GM21526 (cell line): Measurements from ENCODE around the gene PRR22.
A peak's percentile ranks its signal among the peaks of the same experiment; 100 is the strongest.

Experiments used
- ATAC-seq: cut with Tn5 transposase; IDR thresholded peaks from one replicate; pipeline ENCODE4 v1.9.1; 2021; ENCODE audit warnings: moderate library complexity; ENCODE audit not compliant: unreplicated experiment, low FRiP score

Gene PRR22

DNA sequence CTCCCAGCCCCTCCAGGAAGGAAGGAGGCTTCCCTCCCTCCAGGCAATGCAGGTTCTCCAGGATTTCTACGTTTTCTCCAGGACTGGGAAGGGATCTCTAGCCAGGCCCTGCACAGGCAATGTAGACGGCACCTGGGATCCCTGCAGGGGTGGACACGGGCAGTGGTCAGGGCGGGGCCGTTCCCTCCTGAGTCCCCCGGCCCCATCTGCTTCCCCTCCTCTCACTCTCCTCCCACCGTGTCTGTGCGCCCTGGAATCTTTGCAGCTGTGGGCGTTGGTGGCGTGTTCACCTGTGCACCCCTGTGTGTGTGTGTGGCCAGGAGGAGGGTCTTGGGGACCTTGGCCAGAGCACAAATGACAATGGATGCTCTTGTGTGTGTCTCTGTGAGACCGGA lies 30.3 kb upstream of the PRR22 start:
- no peak for ATAC-seq

GRCh38 chr19:5814123-5814851 lies 29.7 kb upstream of the PRR22 start:
- no peak for ATAC-seq

DNA sequence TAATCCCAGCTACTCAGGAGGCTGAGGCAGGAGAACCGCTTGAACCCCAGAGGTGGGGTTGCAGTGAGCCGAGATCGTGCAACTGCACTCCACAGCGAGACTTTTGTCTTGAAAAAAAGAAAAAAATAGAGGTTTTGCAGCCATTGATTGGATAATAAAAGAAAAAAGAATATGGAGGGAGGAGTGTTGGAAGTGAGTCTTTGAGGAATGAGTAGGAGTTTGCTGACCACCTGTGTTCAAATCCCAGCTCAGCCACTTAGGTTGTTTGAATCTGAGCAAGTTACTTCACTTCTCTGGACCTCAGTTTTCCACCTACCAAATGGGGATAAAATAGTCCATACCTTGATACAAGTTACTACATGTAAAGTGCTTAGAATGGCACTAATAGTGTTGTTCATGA lies 26.6 kb upstream of the PRR22 start:
- ATAC-seq = no peak

GRCh38 chr19:5809469-5809868 lies 24.9 kb upstream of the PRR22 start:
- no peak for ATAC-seq

DNA sequence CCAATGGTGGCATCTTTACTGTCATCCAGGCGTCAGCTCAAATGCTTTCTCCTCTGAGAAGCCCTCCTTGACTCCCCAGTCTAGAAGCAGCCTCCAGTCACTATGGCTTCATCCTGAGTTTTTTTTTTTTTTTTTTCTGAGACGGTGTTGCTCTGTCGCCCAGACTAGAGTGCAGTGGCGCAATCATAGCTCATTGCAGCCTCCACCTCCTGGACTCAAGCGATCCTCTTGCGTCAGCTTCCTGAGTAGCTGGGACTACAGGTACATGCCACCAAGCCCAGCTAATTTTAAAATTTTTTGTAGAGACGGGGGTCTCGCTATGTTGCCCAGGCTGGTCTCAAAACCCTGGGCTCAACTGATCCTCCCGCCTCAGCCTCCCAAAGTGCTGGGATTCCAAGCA lies 24.5 kb upstream of the PRR22 start:
- no peak for ATAC-seq

DNA sequence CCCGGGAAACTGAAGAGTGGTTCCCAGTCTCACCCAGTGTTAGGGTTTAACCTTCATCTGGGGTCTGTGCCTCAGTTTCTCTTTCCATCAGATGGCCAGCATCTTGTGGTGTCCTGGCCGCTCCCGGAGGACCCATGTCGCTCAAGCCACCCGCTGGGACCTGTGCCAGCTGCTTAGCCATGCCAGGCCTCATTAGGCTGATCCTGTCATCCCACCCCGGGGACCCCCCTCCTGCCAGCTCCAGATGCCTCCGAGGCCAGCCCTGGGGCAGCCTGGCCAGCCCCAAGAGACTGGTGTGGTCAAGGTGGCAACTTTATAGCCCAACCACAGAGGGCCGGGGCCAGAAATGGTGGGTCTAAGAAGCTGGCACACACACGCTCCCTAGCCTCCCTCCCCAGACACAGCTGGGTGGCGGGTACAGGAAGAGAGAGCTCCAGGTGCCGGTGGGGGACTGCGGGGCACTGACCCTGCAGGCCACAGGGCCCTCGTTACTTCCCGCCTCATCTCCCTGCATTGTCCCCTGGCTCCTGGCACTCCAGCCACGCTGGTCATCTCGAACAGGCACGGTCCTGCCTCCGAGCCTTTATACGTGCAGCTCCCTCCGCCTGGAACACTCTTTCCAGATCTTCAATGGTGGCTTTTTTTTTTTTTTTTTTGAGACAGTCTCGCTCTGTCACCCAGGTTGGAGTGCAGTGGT lies 23.7 kb upstream of the PRR22 start:
- ATAC-seq = no peak

DNA sequence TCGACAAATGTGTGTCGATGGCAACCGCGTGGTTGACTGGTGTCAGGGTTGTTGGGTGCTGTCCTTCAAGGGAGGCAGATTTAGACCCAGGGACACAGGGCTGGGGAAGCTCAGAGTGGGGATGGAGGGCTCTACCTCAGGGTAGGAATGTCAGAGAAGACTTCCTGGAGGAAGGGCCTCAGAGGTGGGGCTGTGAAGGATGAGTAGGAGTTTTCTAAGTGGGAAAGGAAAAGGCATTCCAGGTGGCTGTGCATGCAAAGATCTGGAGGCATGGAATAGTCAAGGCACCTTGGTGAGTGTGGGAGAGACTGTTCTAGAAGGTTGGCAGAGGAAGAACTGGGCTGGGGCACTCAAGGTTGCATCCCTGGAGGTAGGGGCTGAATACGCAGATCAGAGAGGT lies 22.4 kb upstream of the PRR22 start:
- ATAC-seq = no peak

- ATAC-seq = no peak
Observed at GRCh38 chr19:5806133-5806489, 21.6 kb upstream of the PRR22 start.

DNA sequence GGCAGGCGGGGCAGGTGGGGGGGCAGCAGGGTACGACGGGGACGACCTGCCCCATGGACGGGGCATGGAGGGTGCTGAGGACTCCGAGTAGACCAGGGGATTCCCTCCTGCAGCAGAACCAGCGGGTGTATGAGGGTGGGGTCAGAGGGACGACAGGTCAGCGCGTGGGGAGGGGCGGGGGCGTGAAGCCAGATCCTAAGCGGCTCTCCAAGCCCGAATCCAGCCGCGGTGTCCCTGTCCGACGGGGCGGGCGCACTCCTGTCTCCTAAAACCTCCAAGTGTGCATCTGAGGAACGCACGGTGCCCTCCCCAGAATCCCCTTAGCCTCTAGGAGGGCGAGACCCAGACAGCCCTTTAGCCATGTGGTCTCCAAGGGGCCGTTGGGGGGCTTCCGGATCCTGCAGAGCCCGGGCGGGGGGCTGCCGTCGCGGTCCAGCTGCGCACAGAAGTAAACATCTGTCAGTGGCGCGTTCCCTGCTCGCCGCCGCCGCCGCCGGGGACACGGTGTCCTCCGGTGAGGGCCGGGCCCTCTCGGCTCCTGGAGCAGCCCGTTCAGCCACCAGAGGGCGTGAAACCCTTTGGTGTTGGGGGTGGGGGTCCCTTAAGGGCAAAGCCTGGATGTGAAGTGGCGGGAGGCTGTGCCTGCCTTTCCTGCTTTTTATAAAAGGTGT lies 21.1 kb upstream of the PRR22 start:
- no peak for ATAC-seq

DNA sequence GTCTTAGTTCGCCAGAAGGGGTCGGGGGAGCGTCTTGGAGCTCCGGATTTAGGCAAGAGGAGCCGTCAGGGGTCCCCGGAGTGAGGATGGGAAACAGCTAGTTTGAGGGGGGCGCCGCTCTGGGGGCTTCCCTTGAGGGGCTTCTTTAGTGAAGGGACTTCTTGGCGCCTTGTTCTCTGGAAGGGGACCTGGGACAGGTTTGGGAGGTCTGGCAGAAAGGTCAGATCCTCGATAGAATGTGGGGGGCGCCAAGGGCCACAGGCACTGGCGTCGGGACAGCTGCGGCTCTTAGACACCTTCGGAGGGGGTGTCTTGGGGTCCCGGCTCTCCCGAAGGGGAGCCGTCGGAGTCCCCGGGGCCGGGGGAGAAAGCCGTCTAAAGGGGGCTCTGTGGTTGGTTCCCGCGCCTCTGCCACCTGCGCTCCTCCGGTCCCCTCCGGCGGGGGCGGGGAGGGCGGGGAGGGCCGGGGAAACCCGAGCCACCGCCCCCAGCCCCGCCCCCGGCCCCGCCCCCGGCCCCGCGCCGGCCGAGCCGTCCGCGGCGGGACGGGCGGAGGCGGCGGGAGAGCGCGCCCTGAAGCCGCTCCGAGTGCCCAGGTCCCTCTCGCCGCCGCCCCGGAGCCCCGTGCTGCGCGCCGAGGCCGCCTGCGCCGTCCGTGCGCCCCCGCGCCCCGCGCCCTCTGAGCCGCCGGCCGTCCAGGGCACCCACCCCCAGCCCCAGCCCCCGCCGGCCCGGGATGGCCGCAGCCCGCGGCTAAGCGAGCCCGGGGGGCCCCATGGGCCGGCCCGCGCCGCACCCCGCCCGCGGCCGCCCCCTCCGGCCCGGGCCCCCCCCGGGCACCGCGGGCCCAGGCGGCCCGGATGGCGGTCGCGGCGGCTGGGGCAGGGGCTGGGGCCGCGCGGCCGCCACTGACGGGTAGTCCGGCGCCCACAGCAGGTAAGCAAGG lies 20.2 kb upstream of the PRR22 start, which contains the start of gene NRTN:
Gene NRTN (plus strand): TSS at position 552 of the 946 bp plus-strand sequence. CDS start 19,099 bp downstream, outside the sequence.
- no peak for ATAC-seq

DNA sequence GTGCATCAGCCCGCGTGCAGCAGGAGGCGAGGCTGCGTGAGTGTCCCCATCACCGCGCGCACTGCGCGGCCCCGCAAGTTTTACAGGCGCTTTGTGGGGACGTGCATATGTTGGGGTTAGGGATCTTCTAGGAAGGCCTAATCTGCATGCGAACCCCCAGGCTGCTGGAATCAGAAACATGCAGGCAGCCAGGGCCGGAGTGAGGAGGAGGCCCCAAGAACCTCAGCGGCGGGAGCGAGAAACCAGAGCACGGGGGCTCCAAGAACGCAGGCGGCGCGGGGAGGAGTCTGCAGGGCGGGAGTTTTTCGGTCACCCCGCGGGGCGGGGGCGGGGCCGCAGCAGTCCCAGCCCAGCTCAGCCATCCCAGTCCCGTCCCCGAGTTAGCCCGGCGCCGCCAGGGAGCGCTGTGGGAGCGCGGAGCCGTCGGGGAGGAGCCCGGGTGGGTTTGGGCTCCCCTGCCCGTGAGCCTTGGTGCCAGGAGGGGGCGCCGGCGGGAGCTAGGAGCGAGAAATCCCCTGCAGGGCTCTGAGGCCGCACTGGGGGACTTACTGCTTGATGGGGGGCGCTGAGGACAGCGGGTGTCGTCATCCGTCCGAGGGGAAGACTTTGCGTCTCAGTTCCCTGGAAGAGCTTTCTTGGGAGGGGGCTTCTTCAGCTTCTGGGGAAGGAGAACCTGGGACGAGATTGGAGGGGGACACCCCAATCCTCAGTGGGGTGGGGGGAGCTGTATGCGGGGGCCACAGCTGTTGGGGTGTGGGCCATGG lies 19.4 kb upstream of the PRR22 start:
- peak; percentile 74 for ATAC-seq

GRCh38 chr19:5803441-5803751 lies 18.9 kb upstream of the PRR22 start:
- no peak for ATAC-seq

GRCh38 chr19:5801796-5802619 lies 17.5 kb upstream of the PRR22 start:
- no peak for ATAC-seq

DNA sequence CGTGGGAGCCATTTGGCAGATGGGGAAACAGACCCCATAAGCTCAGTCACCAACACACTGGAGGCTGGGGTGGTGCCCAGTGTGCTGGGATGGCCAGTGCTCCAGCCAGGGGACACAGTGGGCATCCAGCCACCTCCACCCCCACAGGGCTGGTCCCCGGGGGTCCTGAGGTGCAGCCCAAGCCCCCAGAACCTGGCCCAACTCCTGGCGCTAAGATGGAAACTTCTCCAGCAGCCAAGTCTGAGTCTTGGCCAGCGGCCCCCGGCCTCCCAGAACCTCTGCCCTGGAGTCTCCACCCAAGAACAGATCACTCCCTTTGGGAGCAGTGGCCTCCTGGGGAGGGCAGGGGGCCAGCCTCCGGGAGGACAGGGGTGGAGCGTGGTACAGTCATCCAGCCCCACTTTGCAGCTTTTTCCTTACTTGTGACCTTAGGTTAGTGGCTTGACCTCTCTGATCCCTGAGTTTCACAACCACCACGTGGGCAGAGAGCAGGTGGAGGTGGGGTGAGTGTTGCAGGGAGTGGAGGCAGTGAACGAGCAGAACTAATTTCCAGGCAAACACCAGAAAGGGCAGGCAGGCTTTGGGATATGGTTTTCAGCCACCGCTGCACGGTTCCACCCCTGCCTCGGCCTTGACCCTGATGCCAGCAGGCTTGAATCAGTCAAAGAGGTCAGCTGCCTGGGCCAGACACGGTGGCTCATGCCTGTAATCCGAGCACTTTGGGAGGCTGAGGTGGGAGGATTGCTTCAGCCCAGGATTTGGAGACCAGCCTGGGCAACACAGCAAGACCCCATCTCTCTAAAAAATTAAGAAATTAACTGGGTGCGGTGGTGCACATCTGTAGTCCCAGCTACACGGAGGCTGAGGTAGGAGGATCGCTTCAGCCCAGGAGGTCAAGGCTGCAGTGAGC lies 16.1 kb upstream of the PRR22 start:
- ATAC-seq = no peak

DNA sequence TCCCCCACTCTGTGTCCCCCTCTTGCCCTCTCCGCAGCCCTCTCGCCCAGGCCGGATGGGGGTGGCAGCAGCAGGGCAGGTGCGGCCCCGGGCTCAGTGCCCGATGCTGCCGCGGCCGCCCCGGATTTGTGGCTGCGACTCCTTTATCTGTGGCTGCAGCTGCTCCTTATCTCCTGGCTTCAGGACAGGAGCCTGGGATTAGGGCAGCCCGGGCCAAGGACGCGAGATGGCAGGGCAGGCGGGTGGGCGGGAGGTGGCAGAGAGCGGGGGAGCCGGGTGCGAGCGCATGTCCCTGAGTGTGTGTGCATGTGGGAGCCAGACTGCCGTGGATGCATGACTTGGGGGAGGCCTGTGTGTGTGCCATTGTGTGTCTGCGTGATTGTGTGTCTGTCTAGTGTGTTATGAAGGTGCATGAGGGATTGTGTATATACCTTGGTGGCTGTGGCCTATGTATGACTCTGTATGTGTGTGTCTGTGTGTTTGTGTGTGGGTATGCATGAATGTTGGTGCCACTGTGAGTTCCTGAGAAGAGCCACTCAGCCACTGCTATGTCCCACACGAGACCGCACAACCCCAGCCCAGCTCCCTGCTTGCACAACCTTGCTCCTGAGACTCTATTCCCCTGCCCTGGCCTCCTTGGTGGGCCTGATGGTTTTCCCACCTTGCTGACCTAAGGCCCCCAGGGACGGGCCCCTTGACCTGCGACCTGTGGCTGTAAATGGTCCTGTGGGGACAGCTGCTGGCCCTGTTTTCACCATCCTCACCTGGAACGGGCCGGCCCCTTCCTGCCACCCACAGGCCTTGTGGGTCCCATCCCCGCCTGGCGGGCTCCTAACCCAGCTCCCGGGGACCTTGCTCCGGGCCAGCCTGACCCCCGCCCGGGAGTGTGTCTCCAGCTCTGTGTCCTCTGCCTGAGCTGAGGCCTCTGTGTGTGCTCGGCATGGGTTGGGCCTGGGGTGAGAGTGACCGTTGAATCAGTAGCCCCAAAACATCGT lies 15.0 kb upstream of the PRR22 start:
- ATAC-seq = no peak

DNA sequence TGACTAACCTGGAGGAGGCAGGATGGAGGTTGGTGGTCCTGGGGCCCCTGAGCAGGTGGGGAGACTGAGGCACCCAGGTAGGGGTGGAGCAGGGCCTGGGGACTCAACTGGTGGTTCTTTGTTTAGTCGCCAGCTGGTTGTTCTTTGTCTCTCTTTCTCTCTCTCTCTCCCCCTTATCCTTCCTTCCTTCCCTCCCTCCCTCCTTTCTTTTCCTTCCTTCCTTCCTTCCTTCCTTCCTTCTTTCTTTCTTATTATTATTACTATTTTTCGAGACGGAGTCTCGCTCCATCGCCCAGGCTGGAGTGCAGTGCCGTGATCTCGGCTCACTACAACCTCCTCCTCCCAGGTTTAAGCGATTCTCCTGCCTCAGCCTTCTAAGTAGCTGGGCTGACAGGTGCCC lies 13.7 kb upstream of the PRR22 start:
- ATAC-seq = no peak

DNA sequence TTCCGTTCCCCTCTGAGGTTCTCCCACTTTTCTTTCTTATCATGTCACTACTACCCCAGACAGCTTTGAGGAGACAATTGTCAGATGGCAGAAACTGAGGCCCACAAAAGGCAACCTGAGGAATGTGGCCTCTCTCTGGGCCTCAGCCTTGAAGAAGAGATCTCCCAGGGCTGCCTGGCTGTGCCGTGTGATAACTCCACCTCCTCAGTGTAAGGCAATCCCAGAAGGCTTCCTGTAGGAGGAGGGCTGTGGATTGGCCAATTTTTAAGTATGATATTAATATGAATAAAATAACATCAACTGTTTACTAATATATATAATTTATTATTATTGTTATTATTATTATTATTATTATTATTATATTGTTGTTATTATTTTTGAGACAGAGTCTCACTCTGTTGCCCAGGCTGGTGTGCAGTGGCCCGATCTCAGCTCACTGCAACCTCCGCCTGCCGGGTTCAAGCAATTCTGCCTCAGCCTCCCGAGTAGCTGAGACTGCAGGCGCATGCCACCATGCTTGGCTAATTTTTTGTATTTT lies 10.9 kb upstream of the PRR22 start:
- ATAC-seq = no peak
